NCI-H146 treated with DMSO at 0.1 percent for 48 hours (cell line): Measurements from ENCODE around the gene IGF2R.
"Not testable (repeated sequence)": the region's sequence is repeated elsewhere in the genome, so short reads cannot be mapped to it uniquely, and the experiment has no call there.

Source experiments
- DNase-seq: peaks from one replicate; lab custom pipeline; 2025; ENCODE audit not compliant: unreplicated experiment; lab: John Stamatoyannopoulos, UW

Gene IGF2R

DNA sequence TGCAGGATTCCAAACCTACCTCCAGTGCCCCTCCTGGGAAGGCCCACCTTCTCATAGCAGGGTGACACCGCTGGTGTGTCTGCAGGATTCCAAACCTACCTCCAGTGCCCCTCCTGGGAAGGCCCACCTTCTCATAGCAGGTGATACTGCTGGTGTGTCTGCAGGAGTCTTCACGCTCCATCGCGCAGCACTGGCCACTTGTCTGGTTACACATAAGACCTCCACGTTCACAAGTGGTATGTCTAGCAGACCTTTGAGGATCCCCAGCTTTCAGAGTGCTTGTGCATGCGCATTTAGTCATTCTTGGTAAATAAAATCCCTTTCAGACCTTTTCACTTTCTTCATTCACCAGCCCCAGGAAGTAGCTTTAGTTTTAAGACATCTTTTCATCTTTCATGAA is 123.3 kb downstream of the IGF2R start:
- DNase-seq: not testable (repeated sequence)

DNA sequence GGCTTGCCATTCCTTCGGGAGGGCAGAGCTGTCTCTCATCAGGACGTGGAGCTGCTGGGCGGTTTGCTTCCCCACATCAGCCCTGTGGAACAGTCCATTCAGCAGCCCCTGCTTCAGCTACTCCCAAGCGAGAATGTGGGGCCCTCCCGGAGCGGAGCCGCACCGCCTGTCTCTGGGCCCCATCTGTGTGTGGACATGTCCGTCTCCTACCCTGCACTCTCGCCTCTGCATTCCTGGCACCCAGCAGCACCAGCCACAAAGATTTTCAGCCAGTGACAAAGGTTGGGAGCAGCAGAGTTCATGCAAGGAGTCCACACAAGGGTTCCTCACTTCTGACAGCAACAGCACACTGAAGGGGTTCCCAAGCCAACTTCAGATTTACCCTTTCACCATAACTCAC is 123.7 kb downstream of the IGF2R start:
- no peak for DNase-seq

DNA sequence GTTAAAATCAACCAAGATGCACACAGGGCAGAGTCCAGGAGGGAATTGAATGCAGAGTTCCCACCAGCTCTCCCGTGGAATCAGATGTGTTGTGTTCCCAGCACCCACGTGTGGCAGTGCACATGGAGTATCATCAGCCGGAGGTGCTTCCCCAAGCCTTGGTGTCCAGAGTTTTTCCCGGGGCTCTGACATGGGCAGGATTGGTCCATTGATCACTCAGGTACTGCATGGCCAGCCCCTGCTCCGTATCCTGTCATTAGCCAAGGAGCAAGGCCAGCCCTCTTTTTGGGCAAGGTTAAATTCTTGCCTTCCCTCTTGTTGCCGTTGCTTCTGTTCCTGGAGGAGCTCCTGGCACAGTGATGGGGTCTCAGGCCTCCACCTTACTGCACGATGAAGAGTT is 124.2 kb downstream of the IGF2R start:
- no peak for DNase-seq

DNA sequence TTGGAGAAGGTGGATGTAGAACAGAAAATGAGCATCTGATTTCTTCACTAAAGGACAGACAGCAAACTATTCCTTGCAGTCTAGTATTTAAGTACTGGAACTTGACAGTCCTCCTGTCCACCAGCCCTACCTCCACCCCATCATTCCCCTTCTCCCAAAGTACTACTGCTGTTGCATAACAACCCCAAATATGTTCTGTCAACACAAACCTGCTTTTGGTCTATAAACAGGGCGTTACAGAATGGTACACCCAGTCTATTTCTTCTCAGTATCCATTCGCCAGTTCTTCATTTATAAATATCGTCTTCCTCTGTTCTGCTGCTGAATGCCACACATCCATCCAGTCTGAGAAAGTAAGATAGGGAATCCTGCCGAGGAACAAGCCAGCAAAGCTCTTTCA is 125.1 kb downstream of the IGF2R start:
- no peak for DNase-seq

DNA sequence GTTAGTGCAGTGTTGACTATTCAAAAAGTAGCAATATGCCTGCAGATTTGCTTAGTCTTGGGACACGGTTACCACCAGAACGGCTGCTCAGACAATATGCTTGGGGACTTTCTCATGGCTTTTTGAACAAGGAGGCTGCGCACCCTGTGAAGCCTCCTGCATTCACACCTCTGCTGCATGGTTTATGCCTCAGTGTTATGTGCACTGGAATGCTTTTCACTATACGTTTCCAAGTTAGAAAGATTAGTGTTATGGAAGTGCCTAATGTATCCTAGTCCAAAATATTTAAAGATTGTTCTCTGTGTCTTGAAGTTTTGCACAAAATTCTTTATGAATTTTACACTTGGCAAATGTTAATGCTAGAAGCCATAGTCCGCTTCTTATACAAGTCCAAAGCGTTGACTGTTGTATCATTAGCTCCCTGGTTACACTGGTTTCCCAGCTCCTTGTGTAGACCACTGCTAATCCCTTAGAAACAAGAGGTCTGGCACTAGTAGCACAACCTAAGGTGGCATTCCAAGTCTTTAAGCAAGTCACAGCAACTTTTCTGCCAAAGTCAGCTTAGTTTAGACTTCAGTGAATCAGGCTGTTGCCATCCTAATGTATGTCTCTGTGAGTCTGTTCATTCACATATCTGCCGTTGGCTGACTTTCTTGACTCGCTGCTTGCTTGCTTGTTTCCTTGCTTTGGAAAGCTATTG is 126.4 kb downstream of the IGF2R start:
- DNase-seq: no peak

DNA sequence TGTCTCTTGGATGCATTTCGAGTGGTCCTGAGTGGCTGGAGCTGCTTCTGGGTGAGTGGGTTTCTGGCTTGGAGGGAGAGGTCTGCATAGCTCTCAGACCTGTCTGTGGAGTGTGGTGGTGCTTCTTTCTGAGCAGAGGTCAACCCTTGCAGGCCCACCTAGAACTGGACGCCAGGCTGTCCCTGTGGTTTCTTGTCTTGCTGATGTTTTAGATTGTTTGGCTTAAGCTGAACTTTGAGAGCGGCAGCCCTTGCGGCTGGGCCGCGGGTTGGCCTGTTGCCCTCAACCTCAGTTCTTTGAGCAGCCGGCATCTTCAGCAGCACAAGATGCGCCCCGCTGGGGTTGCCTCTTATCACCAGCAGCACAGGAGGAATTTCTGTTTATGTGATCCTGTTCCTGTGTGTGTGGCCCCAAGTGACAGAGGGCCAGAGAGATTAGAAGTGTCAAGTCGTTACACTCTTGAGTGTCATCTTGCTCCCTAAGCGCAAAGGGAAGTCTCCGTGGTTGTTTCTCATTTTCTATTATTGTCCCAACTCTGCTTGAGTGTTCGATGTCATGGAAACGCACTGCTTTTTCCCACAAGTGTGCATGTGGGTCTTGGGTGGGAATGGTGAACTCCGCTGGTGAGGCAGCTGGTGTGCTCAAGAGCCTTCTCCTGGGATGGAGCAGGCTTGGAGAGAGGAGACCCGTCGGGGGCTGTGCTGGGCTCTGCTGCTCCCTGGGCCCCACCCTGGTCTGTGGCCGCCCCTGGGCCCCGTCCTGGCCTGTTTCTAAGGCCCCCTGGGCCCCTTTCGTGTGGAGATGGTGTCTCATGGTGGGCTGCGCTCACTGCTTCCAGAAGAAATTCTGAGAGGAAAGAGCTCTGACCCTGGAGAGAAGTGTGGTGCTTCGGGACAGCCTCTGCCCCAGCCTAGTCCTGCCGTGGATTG is 132.7 kb downstream of the IGF2R start:
- DNase-seq: no peak

DNA sequence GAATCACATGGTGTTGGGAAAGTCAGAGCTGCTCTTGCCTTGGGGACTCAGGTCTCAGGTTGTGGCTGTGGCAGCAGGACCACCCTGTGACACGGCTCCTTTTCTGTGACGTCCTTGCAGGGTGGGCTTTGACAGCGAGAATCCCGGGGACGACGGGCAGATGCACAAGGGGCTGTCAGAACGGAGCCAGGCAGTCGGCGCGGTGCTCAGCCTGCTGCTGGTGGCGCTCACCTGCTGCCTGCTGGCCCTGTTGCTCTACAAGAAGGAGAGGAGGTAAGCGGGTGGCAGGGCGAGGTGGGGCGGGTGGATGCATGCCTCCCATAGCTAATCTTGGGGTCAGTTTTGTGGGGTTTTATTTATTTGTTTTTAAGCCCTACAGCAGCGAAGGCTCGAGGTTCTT is 133.5 kb downstream of the IGF2R start:
- no peak for DNase-seq

DNA sequence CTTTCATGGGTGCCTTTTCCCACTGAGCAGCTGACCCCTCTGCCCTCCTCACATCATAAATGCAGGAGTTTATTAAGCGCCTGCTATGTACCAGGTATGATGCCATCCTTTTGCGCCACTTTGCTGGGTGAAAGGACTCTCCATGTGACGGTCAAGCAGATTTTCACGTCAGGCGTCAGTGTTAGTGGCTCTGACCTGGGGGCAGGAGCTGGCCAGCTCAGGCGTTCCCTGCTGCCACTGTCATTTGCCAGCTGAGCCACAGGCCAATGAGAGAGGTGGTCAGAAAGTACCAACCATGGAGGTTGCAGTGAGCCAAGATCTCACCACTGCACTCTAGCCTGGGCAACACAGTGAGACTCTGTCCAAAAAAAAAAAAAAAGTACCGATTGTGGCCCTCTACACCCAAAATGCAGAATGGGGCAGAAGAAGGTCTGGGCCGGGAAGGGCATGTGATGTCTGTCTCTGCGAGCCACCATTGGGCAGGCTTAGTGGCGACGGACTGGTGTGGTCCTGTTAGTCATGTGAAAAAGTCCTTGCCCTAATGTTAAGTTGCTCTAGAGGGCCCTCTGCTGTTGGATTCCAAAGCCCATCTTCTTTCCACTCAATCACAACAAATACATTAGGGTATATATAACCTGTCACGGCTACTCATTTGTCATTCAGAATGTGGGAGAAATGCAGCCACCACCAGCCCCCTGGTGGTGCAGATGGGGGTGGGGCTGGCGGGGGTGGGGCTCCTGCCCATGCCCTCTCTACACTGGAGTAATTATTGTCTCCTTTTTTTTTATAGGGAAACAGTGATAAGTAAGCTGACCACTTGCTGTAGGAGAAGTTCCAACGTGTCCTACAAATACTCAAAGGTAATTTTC is 134.3 kb downstream of the IGF2R start:
- no peak for DNase-seq

DNA sequence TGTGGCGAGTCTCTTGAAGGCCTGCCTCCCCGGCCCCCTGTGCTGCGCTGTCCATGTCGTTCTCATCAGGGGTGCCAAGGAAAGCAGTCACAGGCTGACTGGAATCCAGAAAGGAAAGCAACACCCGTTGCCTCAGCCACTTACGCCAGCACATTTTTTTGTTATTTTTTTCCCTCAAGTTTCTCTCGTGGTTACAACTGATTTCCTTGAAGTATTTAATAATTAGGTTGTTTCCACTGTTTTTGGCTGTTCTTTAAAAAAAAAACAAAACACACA is 134.9 kb downstream of the IGF2R start:
- no peak for DNase-seq

DNA sequence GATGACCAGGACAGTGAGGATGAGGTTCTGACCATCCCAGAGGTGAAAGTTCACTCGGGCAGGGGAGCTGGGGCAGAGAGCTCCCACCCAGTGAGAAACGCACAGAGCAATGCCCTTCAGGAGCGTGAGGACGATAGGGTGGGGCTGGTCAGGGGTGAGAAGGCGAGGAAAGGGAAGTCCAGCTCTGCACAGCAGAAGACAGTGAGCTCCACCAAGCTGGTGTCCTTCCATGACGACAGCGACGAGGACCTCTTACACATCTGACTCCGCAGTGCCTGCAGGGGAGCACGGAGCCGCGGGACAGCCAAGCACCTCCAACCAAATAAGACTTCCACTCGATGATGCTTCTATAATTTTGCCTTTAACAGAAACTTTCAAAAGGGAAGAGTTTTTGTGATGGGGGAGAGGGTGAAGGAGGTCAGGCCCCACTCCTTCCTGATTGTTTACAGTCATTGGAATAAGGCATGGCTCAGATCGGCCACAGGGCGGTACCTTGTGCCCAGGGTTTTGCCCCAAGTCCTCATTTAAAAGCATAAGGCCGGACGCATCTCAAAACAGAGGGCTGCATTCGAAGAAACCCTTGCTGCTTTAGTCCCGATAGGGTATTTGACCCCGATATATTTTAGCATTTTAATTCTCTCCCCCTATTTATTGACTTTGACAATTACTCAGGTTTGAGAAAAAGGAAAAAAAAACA is 136.1 kb downstream of the IGF2R start:
- no peak for DNase-seq

DNA sequence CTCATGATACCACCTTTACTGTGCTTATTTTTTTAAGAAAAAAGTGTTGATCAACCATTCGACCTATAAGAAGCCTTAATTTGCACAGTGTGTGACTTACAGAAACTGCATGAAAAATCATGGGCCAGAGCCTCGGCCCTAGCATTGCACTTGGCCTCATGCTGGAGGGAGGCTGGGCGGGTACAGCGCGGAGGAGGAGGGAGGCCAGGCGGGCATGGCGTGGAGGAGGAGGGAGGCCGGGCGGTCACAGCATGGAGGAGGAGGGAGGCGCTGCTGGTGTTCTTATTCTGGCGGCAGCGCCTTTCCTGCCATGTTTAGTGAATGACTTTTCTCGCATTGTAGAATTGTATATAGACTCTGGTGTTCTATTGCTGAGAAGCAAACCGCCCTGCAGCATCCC is 137.1 kb downstream of the IGF2R start:
- no peak for DNase-seq

DNA sequence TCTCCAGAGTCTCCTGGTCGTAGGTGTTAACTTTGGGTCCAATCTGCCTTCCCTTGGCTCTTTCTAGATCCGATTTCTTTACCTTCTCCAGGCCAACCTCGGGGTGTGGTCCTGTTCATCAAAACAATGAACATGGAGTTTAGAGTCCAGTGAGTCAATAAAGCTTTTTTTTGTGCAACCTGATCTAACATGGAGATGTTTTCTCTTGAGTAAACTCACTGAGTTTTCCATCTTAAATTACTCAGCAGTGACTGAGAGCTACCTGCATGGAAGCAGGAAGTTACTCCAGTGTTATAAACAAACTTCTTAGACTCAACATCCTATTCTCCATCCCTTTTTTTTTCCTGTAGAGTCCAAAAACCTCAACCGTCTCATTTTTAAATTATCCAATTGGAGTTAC is 137.8 kb downstream of the IGF2R start:
- no peak for DNase-seq

DNA sequence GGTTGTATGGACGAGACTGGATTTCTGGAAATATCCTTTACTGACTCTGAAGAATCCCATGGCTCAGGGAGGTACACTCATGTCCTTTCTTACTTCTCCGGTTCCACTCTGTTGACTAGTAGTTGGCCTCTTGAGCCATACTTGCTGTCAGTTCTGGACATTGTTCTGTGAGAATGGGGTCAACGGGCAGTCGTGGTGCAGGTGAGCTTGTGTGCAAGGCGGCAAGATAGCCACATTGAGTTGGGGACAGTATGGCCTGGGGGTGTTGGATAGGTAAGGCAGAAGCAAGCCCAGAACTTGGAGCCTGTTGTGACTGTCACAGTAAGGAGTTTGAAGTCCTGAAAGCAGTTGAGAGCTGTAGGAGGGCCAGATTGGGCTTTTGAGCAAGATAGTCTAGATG is 139.2 kb downstream of the IGF2R start:
- DNase-seq: no peak

DNA sequence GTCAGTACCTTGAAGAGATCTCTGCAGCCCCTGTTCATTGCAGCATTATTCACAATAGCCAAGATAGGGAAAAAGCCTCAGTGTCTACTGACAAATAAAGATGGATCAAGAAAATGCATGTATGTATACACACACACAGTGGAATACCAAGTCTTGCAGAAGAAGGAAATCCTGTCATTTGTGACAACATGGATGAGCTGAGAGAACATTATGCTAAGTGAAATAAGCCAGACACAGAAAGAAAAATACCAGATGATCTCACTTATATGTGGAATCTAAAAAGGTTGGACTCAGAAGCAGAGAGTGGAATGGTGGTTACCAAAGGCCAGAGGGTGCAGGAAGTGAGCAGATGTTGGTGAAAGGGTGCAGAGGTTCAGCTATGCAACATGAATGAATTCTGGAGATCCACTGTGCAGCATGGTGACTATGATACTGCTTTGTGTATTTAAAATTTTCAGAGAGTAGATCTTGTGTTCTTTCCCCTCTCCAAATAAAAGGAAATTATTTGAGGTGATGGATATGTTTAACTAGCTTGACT is 141.8 kb downstream of the IGF2R start:
- DNase-seq: no peak

DNA sequence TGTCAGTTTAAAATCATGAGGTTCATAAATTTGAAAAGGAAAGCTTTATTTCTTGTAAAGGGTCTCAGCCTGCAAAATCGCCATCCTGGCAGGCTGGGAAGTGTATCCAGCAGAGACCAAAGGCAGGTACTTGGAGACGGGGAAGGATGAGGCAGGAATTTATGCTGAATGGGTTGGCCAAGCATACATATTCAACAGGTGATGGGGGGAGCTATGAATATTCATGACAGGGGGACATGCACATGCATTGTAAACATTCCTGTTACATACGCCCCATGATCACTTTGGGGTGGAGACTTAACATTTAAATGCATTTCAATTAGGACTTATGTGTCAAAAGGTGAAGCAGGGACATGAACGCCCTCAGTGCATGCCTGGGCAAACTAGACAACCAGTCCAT is 142.9 kb downstream of the IGF2R start:
- no peak for DNase-seq

DNA sequence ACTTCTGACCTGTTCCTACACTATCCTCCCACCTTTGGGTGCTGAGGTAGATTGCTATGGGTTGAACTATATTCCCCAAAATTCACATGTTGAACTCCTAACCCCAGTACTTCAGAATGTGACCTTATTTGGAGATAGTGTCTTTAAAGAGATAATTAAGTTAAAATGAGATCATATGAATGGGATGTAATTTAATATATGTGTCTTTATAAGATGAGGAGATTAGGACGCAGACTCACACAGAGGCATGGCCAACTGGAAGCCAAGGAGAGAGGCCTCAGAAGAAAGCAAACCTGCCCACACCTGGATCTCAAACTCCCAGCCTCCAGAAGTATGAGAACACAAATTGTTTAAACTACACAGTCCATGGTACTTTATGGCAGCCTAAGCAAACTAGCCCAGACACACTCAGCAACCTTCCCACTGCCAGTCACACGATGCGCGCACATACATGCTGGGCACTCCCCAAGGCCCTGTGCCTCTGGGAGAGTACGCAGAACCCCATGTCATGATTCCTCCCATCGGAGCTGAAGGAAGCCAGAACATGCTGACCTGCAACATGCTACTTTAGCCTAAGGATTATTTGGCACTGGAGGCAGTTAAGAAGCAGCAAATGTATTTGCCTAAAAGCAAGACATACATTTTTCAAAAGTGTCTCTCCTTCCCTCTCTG is 143.9 kb downstream of the IGF2R start:
- DNase-seq: no peak

DNA sequence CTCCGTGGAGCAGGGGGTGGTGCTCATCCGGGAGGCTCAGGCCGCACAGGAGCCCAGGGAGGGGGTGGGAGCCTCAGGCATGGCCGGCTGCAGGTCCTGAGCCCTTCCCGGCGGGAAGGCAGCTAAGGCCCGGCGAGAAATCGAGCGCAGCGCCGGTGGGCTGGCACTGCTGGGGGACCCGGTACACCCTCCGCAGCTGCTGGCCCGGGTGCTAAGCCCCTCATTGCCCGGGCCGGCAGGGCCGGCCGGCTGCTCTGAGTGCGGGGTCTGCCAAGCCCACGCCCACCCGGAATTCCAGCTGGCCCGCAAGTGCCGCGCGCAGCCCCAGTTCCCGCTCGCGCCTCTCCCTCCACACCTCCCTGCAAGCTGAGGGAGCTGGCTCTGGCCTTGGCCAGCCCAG is 145.7 kb downstream of the IGF2R start:
- not testable (repeated sequence) for DNase-seq

DNA sequence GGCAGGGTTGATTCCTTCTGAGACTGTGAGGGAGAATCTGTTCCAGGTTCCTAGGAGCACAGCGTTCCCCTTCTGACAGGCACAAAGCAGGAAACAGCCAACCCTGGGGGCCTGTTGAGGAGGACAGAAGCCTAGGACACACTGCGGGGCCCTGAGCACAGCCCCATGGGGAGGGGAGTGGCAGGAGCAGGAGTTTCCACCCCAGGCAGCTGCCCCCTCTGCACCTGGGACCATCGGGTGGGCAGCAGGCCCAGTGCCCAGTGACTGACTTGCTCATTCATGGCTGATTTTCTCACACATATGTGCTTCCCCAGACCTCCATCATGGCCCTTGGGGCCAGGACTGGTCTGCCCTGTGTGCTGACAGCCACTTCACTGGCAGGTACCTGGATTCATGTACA is 146.5 kb downstream of the IGF2R start:
- DNase-seq: no peak

DNA sequence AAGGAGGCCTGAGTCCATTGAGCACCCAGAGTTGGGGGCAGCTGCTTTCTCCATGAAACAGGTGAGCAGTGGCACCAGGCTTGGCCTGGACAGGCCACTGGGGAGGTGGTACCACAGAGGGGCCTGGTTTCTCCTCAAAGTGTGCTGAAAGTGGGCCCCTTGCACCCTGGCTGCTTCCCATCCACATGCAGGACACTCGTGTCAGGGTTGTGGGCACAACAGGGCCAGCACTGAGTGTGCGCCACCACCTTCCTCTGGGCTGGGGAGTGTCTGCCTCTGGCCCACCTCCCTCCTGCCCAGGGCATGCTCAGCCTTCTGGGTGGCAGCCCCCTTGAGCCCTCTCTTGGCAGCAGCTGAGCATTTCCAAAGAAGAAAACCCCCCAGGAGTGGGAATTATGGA is 147.5 kb downstream of the IGF2R start:
- no peak for DNase-seq

DNA sequence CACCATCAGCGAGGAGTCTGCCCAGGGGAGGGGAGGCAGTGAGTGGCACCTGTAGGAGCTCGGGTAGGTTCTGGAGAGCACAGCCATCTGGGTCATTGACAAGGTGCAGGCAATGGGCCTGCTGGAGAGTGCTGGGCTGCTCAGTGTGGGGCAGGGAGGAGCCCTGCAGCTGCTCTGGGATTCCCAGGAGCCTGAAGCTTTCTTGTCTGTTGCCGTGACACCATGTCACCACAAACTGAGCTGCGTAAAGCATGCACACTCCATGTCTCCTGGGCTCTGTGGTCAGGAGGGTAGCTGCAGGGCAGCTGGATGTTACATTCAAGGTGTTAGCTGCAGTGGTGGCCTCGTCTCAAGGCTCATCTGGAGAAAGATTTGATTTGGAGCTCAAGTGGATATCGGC is 148.3 kb downstream of the IGF2R start:
- DNase-seq: no peak
